Astrocyte of the cerebellum (primary cell): ENCODE measurements around the gene DVL1.

Experiments used
- DNase-seq: peaks from one replicate; pipeline ENCODE4 v3.0.0-alpha.2; 2011; ENCODE audit warnings: low read depth
- H3K4me3 ChIP-seq: 2 replicates; pipeline ENCODE4 v1.5.1; 2011; ENCODE audit warnings: mild to moderate bottlenecking, low read depth, low read length, moderate library complexity
- in situ Hi-C: cut with HindIII; loops from 2 replicates; pipeline ENCODE4 v1.10.0; 2017; ENCODE audit warnings: low sequenced_read_pairs
- TF ChIP-seq, protein P1 (sequence below): IDR thresholded peaks from 2 replicates; pipeline ENCODE4 v1.5.1; 2012; ENCODE audit warnings: low read length, low read depth, moderate library complexity, mild to moderate bottlenecking; ENCODE audit errors: missing control alignments

DVL1 gene

DNA sequence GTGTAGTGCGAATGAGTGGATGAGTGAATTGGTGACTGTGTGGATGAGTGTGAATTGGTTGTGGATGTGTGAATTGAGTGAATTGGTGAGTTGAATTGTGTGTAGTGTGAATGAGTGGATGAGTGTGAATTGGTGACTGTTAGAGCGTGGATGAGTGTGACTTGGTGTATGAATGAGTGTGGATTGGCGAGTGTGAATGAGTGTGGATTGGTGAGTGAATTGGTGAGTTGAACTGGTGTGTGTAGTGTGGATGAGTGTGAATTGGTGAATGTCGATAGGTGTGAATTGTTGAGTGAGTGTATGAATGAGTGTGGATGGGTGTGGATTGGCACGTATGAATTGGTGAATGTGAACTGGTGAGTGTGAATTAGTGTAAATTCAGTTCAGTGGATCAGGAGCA, 18.1 kb upstream of the DVL1 start:
- no peak for DNase-seq
- TF ChIP-seq, protein P1, sequence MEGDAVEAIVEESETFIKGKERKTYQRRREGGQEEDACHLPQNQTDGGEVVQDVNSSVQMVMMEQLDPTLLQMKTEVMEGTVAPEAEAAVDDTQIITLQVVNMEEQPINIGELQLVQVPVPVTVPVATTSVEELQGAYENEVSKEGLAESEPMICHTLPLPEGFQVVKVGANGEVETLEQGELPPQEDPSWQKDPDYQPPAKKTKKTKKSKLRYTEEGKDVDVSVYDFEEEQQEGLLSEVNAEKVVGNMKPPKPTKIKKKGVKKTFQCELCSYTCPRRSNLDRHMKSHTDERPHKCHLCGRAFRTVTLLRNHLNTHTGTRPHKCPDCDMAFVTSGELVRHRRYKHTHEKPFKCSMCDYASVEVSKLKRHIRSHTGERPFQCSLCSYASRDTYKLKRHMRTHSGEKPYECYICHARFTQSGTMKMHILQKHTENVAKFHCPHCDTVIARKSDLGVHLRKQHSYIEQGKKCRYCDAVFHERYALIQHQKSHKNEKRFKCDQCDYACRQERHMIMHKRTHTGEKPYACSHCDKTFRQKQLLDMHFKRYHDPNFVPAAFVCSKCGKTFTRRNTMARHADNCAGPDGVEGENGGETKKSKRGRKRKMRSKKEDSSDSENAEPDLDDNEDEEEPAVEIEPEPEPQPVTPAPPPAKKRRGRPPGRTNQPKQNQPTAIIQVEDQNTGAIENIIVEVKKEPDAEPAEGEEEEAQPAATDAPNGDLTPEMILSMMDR, result no peak
- in situ Hi-C loops, result no loop called here
- no peak overlapping the region for H3K4me3 ChIP-seq

DNA sequence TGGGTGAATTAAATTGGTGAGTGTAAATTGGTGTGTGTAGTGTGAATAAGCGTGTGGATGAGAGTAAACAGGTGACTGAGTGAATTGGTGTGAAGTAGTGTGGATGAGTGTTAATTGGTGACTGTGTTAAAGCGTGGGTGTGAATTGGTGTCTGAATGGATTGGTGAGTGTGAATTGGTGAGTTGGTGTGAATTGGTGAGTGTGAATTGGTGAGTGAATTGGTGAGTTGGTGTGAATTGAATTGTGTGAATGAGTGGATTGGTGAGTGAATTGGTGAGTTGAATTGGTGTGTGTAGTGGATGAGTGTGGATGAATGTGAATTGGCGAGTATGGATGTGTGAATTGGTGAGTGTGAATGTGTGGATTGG, 17.5 kb upstream of the DVL1 start:
- TF ChIP-seq, protein P1, result no peak

DNA sequence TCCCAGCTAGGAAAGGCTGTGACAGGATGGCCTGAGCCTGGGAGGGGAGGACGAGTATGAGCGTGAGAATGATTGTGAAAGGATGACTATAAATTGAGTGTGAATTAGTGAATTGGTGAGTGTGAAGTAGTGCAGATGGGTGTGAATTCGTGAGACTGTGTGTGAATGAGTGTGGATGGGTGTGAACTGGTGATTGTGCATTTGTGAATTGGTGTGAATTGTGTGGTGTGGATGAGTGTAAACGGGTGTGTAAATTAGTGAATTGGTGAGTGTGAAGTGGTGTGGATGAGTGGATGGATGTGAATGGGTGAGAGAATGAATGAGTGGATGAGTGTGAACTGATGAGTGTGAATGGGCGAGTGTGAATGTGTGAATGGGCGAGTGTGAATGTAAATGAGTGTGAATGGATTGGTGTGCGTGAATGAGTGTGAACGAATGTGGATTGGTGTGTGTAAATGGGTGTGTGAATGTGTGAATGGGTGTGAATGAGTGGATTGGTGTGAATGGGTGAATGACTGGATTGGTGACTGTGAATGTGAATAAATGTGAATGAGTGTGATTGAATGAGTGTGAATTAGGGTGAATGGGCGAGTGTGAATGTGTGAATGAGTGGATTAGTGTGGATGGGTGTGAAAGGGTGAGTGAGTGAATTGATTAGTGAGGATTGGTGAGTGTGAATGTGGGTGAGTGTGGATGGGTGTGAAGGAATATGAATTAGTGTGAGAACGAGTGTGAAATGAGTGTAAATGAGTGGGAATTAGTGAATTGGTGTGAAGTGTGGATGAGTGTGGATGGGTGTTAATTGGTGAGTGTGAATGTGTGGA, 16.9 kb upstream of the DVL1 start:
- H3K4me3 ChIP-seq, result no peak overlapping the region
- TF ChIP-seq, protein P1, result no peak
- no peak for DNase-seq
- in situ Hi-C loops, result no loop called here

More for the DNA sequence above, 17.5 kb upstream of the DVL1 start:
- no peak for DNase-seq
- H3K4me3 ChIP-seq, result no peak overlapping the region
- in situ Hi-C loops, result no loop called here

DNA sequence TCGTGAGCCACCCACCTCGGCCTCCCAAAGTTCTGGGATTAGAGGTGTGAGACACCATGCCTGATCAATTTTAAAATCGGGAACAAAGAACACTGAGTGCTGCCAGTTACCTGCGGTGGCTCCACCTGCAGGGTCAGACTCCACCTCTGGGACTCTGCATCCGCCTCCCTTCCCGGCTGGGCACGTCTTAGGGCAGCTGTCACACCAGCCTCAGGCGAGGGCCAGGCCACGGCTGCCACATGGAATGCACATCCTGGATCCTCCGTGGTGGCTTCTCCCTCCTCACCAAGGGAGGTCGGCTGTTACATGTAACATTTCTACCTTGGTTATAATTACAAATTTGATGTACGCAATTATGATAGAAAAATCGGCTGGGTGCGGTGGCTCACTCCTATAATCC, 15.0 kb upstream of the DVL1 start:
- DNase-seq, result no peak
- in situ Hi-C loops, result no loop called here
- TF ChIP-seq, protein P1, result no peak
- H3K4me3 ChIP-seq, result no peak overlapping the region

DNA sequence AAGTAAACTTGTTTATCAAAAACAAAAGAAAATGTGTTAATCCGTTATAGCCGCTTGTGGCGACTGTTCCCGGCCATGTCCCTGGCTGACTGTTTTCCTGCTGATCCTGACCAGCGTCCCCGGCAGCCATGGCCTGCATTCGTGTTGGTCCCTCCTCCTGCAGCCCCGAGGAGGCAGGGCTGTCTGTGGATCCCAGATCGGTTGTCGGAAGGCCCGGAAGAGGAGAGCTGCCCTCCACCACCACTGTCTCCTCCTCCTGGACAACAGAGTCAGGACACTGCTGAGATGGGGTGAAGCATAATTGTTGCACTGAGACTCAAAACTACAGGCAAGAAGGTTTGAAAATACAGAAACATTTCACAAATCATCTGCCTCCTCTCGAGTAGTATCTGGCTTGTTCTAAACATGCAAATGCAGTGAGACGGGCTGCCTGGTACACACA, 12.8 kb upstream of the DVL1 start:
- DNase-seq, result no peak
- in situ Hi-C loops, result no loop called here
- H3K4me3 ChIP-seq, result no peak overlapping the region
- TF ChIP-seq, protein P1, result peak; percentile 45

DNA sequence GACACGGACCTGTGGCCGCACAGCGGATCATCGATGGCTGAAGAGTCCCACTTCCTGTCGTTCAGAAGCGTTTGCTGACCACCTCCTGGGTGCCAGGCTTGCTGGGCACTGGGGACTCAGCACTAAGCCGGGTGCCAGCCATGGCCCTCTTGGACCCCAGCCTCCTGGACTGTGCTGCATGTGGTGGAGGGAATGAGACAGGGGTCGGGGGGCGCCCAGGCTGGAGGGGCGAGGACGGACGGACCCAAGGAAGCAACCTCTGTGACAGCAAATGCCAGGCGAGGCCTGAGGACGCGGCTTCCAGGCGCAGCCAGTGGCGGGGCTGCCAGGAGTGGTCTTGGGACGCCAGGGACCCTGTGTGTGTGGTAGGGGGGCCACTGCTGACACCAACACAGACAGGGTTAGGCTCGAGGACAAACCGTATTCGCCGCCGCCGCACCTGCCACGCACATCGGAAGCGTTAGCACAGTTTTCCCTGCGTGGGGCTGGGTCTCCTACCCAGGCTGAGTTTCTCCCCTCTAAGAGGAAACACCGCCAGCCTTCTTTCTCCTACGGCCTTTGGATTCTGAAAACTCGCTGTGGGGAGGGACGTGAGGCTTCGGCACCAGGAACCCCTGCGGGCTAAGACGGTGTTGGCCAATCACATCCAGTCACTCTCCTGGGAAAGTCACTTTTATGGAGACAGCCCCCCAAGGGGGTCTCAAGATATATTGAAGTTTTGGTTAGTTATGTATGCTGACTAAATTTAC, 12.2 kb upstream of the DVL1 start:
- H3K4me3 ChIP-seq, result no peak overlapping the region
- in situ Hi-C loops, result no loop called here
- no peak for DNase-seq
- TF ChIP-seq, protein P1, result no peak
